CD4-positive, alpha-beta T cell (primary cell): ENCODE data around the gene SPTBN1. TPM values are rescaled to one million over a fixed set of nuclear protein-coding genes. Genes with fewer than 3 reads are reported as not detected.

Experiments
- ATAC-seq: fragments of 200-7000 bp; cut with Tn5 transposase; one replicate; pipeline ENCODE4 v1.10.0; 2022; ENCODE audit warnings: mild to moderate bottlenecking; ENCODE audit not compliant: poor library complexity
- CTCF ChIA-PET: fragments of 350-600 bp; sonication (Branson Sonifier 250); formaldehyde crosslinking; loops from one replicate; lab custom pipeline; 2021; ENCODE audit warnings: antibody characterized with exemption, inconsistent platforms; lab: Charles Lee
- POLR2A ChIA-PET: fragments of 350-600 bp; sonication (Branson Sonifier 250); formaldehyde crosslinking; loops from one replicate; lab custom pipeline; 2021; ENCODE audit warnings: antibody characterized with exemption, inconsistent platforms; lab: Charles Lee
- DNase-seq, 14 experiments: peaks; one replicate each; pipeline ENCODE4 v3.0.0-alpha.2; 2013 to 2020; ENCODE audit warnings: mixed read lengths in 2 of 14
- H3K27ac ChIP-seq, 2 donors: one replicate each; pipeline versions ENCODE4 v1.5.1 to v1.7.0; 2013; ENCODE audit warnings: low read length in 2 of 2, low read depth in 1 of 2, mild to moderate bottlenecking in 1 of 2
- H3K27me3 ChIP-seq, 2 experiments: 1 replicate in 1 of 2; 2 replicates in 1 of 2; pipeline versions ENCODE4 v1.6.1 to v1.7.0; 2013; ENCODE audit warnings: low read length in 2 of 2, control low read depth in 1 of 2, mild to moderate bottlenecking in 1 of 2, moderate library complexity in 1 of 2; ENCODE audit not compliant: insufficient read depth in 2 of 2, control insufficient read depth in 1 of 2
- H3K36me3 ChIP-seq: one replicate; pipeline ENCODE4 v1.6.1; 2013; ENCODE audit warnings: low read length, control low read depth; ENCODE audit not compliant: insufficient read depth
- H3K4me1 ChIP-seq: one replicate; pipeline ENCODE4 v1.6.1; 2013; ENCODE audit warnings: low read length, control low read depth; ENCODE audit not compliant: insufficient read depth
- H3K4me3 ChIP-seq: one replicate; pipeline ENCODE4 v1.5.1; 2013; ENCODE audit warnings: mild to moderate bottlenecking, low read length, moderate library complexity
- H3K9me3 ChIP-seq, 2 experiments: 1 replicate in 1 of 2; 2 replicates in 1 of 2; pipeline versions ENCODE4 v1.6.1 to v1.7.0; 2013; ENCODE audit warnings: low read length in 2 of 2, mild to moderate bottlenecking in 2 of 2, control low read depth in 1 of 2, moderate library complexity in 1 of 2; ENCODE audit not compliant: control insufficient read depth in 1 of 2, insufficient read depth in 1 of 2
- H3K27ac Mint-ChIP-seq: one replicate; pipeline ENCODE4 v1.8.0; 2020; ENCODE audit warnings: mixed read lengths
- H3K27me3 Mint-ChIP-seq: one replicate; pipeline ENCODE4 v1.8.0; 2021; ENCODE audit warnings: mixed read lengths
- H3K36me3 Mint-ChIP-seq: one replicate; pipeline ENCODE4 v1.8.0; 2021; ENCODE audit warnings: low read depth, mixed read lengths
- H3K4me1 Mint-ChIP-seq: one replicate; pipeline ENCODE4 v1.8.0; 2021; ENCODE audit warnings: low read depth, mixed read lengths
- H3K4me3 Mint-ChIP-seq: one replicate; pipeline ENCODE4 v1.8.0; 2020; ENCODE audit warnings: mild to moderate bottlenecking, mixed read lengths
- H3K9me3 Mint-ChIP-seq: one replicate; pipeline ENCODE4 v1.8.0; 2020; ENCODE audit warnings: mixed read lengths
- intact Hi-C, 2 experiments: fragments of 100-400 bp; cut with DNase I in 1 of 2; cut with micrococcal nuclease in 1 of 2; formaldehyde crosslinking; loops; one replicate each; pipeline versions ENCODE4 v1.15.1 to v1.9.0; 2023 to 2025; cut with DNase I, micrococcal nuclease
- total RNA-seq, 174 experiments: library from RNA in 2 of 174; stranded (reverse) in 2 of 174; gene quantifications; one replicate each; pipeline ENCODE4 v1.2.3 and lab custom pipeline; 2021 to 2026
- TF ChIP-seq, protein P1 (sequence below): fragments of 200-600 bp; IDR thresholded peaks from one replicate; pipeline ENCODE4 v1.8.0; 2022; ENCODE audit warnings: antibody characterized with exemption, mild to moderate bottlenecking

SPTBN1 gene
- total RNA-seq, 2 experiments from 2014 or later = 156 to 166 TPM

DNA sequence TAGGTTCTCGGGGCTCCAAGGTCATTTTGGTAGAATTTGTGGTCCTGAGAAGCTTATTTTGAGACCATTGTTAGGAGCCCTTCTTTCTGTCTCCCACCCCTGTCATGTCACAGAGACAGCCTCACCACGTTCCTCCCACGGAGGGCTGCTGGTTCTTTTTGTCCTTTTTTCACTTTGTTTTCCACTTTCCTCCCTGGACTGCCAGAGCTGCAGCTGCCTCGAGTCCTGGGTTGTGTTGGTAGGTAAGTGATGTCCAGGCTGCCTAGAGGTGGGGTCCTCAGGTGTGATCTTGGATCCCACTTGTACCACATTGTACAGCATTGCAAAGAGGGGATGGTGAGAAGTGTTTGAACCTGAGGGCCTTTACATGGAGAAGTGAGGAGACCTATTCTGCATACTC is 137.1 kb downstream of the SPTBN1 start:
- no peak overlapping the region for H3K4me3 ChIP-seq
- TF ChIP-seq, protein P1, sequence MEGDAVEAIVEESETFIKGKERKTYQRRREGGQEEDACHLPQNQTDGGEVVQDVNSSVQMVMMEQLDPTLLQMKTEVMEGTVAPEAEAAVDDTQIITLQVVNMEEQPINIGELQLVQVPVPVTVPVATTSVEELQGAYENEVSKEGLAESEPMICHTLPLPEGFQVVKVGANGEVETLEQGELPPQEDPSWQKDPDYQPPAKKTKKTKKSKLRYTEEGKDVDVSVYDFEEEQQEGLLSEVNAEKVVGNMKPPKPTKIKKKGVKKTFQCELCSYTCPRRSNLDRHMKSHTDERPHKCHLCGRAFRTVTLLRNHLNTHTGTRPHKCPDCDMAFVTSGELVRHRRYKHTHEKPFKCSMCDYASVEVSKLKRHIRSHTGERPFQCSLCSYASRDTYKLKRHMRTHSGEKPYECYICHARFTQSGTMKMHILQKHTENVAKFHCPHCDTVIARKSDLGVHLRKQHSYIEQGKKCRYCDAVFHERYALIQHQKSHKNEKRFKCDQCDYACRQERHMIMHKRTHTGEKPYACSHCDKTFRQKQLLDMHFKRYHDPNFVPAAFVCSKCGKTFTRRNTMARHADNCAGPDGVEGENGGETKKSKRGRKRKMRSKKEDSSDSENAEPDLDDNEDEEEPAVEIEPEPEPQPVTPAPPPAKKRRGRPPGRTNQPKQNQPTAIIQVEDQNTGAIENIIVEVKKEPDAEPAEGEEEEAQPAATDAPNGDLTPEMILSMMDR = no peak
- H3K27me3 ChIP-seq = no peaks in the 10 kb centered on the region
- peaks cover 98% of the 10 kb centered on the region for H3K4me1 Mint-ChIP-seq
- no peak for ATAC-seq
- intact Hi-C loops = loop anchor here in 1 of 2 experiments (10.0 kb wide), 1 partner anchor 598 kb away; no protein-coding TSS in a partner anchor
- CTCF ChIA-PET = interaction anchor here (1.4 kb wide), 1 partner anchor 9 kb away, joined by 3 read pairs; no protein-coding TSS in a partner anchor
- POLR2A ChIA-PET = interaction anchor here (1.0 to 1.8 kb wide), 5 partner anchors 8 to 35 kb away, joined by 3 to 8 read pairs (median 3); no protein-coding TSS in a partner anchor
- peaks cover 5% of the 10 kb centered on the region for H3K36me3 ChIP-seq
- H3K27ac ChIP-seq = peak overlapping the region; percentile 39 to 52
- no peak for DNase-seq
- peaks cover 74% of the 10 kb centered on the region for H3K4me1 ChIP-seq
- H3K9me3 Mint-ChIP-seq = no peaks in the 10 kb centered on the region
- H3K27ac Mint-ChIP-seq = peak overlapping the region; percentile 96
- H3K27me3 Mint-ChIP-seq = no peaks in the 10 kb centered on the region
- no peaks in the 10 kb centered on the region for H3K9me3 ChIP-seq
- H3K4me3 Mint-ChIP-seq = peak overlapping the region; percentile 47
- H3K36me3 Mint-ChIP-seq = peaks cover 41% of the 10 kb centered on the region

DNA sequence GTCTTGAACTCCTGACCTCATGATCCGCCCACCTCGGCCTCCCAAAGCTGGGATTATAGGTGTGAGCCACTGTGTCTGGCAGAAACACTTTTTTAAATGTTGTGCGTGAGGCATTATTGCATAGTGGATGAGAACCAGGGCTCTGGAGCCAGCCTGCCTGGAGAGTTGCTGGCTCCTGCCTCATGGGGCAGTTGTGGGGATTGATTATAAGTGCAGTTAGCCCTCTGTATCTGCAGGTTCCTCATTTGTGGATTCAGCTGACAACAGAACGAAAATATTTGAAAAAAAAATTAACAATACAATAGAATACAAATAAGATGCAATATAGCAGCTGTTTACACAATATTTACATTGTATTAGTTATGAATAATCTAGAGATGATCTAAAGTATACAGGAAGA is 137.9 kb downstream of the SPTBN1 start:
- H3K4me1 ChIP-seq = peaks cover 76% of the 10 kb centered on the region
- intact Hi-C loops = loop anchor here in 1 of 2 experiments (10.0 kb wide), 1 partner anchor 599 kb away; no protein-coding TSS in a partner anchor
- Mint-ChIP-seq H3K36me3 (peaks cover 48% of the 10 kb centered on the region), H3K9me3 (no peaks in the 10 kb centered on the region), H3K4me3 (no peak overlapping the region), H3K27ac (peak overlapping the region; percentile 96), H3K4me1 (peaks cover 98% of the 10 kb centered on the region), H3K27me3 (no peaks in the 10 kb centered on the region)
- ChIA-PET CTCF (no interaction called here), POLR2A (interaction anchor here (1.2 to 4.9 kb wide), 3 partner anchors 9 to 35 kb away, joined by 3 to 39 read pairs (median 4); no protein-coding TSS in a partner anchor)
- no peak overlapping the region for H3K27ac ChIP-seq
- TF ChIP-seq, protein P1 = no peak
- no peak overlapping the region for H3K4me3 ChIP-seq
- ATAC-seq (no peak), DNase-seq (no peak)
- H3K9me3 ChIP-seq = no peaks in the 10 kb centered on the region
- peaks cover 8% of the 10 kb centered on the region for H3K36me3 ChIP-seq
- no peaks in the 10 kb centered on the region for H3K27me3 ChIP-seq

DNA sequence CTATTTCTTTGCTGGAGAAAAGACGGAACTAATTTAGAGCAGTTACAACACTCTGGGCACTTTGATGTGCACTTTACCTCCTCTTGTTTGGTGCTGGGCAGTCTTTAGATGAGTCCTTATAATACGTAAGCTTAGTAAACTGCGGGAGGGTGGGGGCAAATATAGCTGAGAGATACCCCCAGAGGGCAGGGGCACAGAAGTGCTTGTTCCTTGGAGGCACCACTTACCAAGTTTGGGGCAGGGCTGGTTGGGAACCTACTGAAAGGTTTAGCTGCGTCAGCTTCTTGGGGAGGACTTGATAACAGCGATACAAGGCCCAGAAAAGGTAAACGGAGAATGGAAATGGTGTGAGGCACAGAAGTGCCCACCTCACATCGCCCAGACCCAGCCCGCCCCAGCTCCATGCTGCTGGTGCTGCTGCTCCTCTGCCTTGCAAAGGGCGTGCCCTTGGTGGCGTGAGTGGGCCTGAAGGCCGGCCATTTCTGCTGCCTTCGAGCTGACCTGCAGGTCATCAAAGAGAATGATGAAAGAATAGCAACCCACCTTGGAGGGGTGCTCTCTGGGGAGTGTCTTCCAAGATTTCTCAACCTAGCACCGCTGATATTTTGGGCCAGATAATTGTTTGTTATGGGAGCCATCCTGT is 139.2 kb downstream of the SPTBN1 start:
- Mint-ChIP-seq H3K4me1 (peaks cover 98% of the 10 kb centered on the region), H3K27ac (peak overlapping the region; percentile 96), H3K27me3 (no peaks in the 10 kb centered on the region), H3K4me3 (peak overlapping the region; percentile 87), H3K9me3 (no peaks in the 10 kb centered on the region), H3K36me3 (peaks cover 60% of the 10 kb centered on the region)
- ATAC-seq (no peak), DNase-seq (no peak)
- Histone ChIP-seq H3K36me3 (peaks cover 20% of the 10 kb centered on the region), H3K27me3 (no peaks in the 10 kb centered on the region), H3K4me1 (peaks cover 81% of the 10 kb centered on the region), H3K4me3 (no peak overlapping the region), H3K27ac (peak overlapping the region; percentile 4 to 64), H3K9me3 (no peaks in the 10 kb centered on the region)
- ChIA-PET POLR2A (interaction anchor here (1.0 to 4.9 kb wide), 5 partner anchors 8 to 36 kb away, joined by 3 to 39 read pairs (median 5); no protein-coding TSS in a partner anchor), CTCF (interaction anchor here (0.9 to 1.6 kb wide), 4 partner anchors 9 to 36 kb away, joined by 3 read pairs; no protein-coding TSS in a partner anchor)
- intact Hi-C loops = loop anchor here in 1 of 2 experiments (5.0 to 10.0 kb wide), 2 partner anchors 38 to 600 kb away; no protein-coding TSS in a partner anchor
- TF ChIP-seq, protein P1 = no peak
